ENCODE measurements around the gene BRAP. TPM values are rescaled to one million over a fixed set of nuclear protein-coding genes. Genes with fewer than 3 reads are reported as not detected.
"Not testable (repeated sequence)": the region's sequence is repeated elsewhere in the genome, so short reads cannot be mapped to it uniquely, and the experiment has no call there.

The BRAP gene
- total RNA-seq, 5 donors from 2014 or later (not counting 1 experiment from before 2014, with no cell fraction given): 20.4 to 23.3 (median 20.6) TPM

- no peaks in the 10 kb centered on the region for H3K9me3 ChIP-seq
- ATAC-seq (replicated peaks in 1 of 4) (no peak), DNase-seq (no peak)
- no peak overlapping the region for H3K4me3 ChIP-seq (ENCODE audit: control insufficient read depth in 1 of 2, extremely low read depth in 1 of 2, low read length in 1 of 2)
- ChIA-PET CTCF (interaction anchor here in 1 of 2 donors (0.6 kb wide), 1 partner anchor 1340 kb away, joined by 5 read pairs; no protein-coding TSS in a partner anchor), POLR2A (interaction anchor here in 1 of 2 donors (0.5 to 0.6 kb wide), 2 partner anchors 12 to 242 kb away, joined by 3 to 5 read pairs; no protein-coding TSS in a partner anchor)
- H3K4me1 Mint-ChIP-seq: no peaks in the 10 kb centered on the region
- H3K27me3 Mint-ChIP-seq: no peaks in the 10 kb centered on the region
- H3K27ac ChIP-seq (ENCODE audit: low read length): no peak overlapping the region
- no peaks in the 10 kb centered on the region for H3K36me3 Mint-ChIP-seq
- no peak overlapping the region for H3K27ac Mint-ChIP-seq
- no peak overlapping the region for H3K4me3 Mint-ChIP-seq
- no peaks in the 10 kb centered on the region for H3K4me1 ChIP-seq (ENCODE audit: control insufficient read depth in 1 of 2, extremely low read depth in 1 of 2, insufficient read depth in 2 of 2, low read length in 2 of 2)
- no peaks in the 10 kb centered on the region for H3K27me3 ChIP-seq (replicated peaks in 1 of 2; ENCODE audit: control insufficient read depth in 2 of 2, extremely low read depth in 1 of 2, insufficient read depth in 2 of 2, low read length in 1 of 2)
- no peaks in the 10 kb centered on the region for H3K9me3 Mint-ChIP-seq
- 93% methylated on average over 2 of the region's 6 CpGs for WGBS (ENCODE audit: insufficient coverage)
- no peaks in the 10 kb centered on the region for H3K36me3 ChIP-seq (ENCODE audit: control insufficient read depth in 2 of 2, extremely low read depth in 1 of 2, insufficient read depth in 1 of 2, low read length in 1 of 2)
Measured at GRCh38 chr12:111626230-111626629, 59.5 kb downstream of the BRAP start.

- no peaks in the 10 kb centered on the region for H3K27me3 ChIP-seq (replicated peaks in 1 of 2; ENCODE audit: control insufficient read depth in 2 of 2, extremely low read depth in 1 of 2, insufficient read depth in 2 of 2, low read length in 1 of 2)
- Mint-ChIP-seq H3K9me3 (no peaks in the 10 kb centered on the region), H3K27me3 (no peaks in the 10 kb centered on the region), H3K4me3 (no peak overlapping the region), H3K4me1 (no peaks in the 10 kb centered on the region), H3K36me3 (no peaks in the 10 kb centered on the region), H3K27ac (no peak overlapping the region)
- no peaks in the 10 kb centered on the region for H3K9me3 ChIP-seq
- H3K4me3 ChIP-seq (ENCODE audit: control insufficient read depth in 1 of 2, extremely low read depth in 1 of 2, low read length in 1 of 2): no peak overlapping the region
- H3K4me1 ChIP-seq (ENCODE audit: control insufficient read depth in 1 of 2, extremely low read depth in 1 of 2, insufficient read depth in 2 of 2, low read length in 2 of 2): no peaks in the 10 kb centered on the region
- no CpG with 5 or more reads among the region's 8 CpGs for WGBS (ENCODE audit: insufficient coverage)
- POLR2A ChIA-PET: interaction anchor here in 1 of 2 donors (0.6 kb wide), 1 partner anchor 1573 kb away, joined by 4 read pairs; no protein-coding TSS in a partner anchor
- no peak for DNase-seq
- H3K36me3 ChIP-seq (ENCODE audit: control insufficient read depth in 2 of 2, extremely low read depth in 1 of 2, insufficient read depth in 1 of 2, low read length in 1 of 2): no peaks in the 10 kb centered on the region
- no peak overlapping the region for H3K27ac ChIP-seq (ENCODE audit: low read length)
- ATAC-seq (replicated peaks in 1 of 4): no peak
- CTCF ChIA-PET: no interaction called here
Measured at GRCh38 chr12:111624540-111624939, 61.2 kb downstream of the BRAP start.

GRCh38 chr12:111617841-111618240, 67.9 kb downstream of the BRAP start:
- H3K9me3 ChIP-seq; H3K36me3 ChIP-seq (ENCODE audit: control insufficient read depth in 2 of 2, extremely low read depth in 1 of 2, insufficient read depth in 1 of 2, low read length in 1 of 2); H3K4me1 ChIP-seq (ENCODE audit: control insufficient read depth in 1 of 2, extremely low read depth in 1 of 2, insufficient read depth in 2 of 2, low read length in 2 of 2); H3K9me3 Mint-ChIP-seq; H3K27ac Mint-ChIP-seq; H3K4me3 Mint-ChIP-seq; H3K36me3 Mint-ChIP-seq; ATAC-seq (replicated peaks in 1 of 4); POLR2A ChIA-PET; H3K27me3 Mint-ChIP-seq; H3K27me3 ChIP-seq (replicated peaks in 1 of 2; ENCODE audit: control insufficient read depth in 2 of 2, extremely low read depth in 1 of 2, insufficient read depth in 2 of 2, low read length in 1 of 2); H3K27ac ChIP-seq (ENCODE audit: low read length); H3K4me3 ChIP-seq (ENCODE audit: control insufficient read depth in 1 of 2, extremely low read depth in 1 of 2, low read length in 1 of 2); DNase-seq; H3K4me1 Mint-ChIP-seq: not testable (repeated sequence)
- CTCF ChIA-PET: interaction anchor here in 1 of 2 donors (0.6 kb wide), 1 partner anchor 100 kb away, joined by 4 read pairs; no protein-coding TSS in a partner anchor
- WGBS (ENCODE audit: insufficient coverage): 89% methylated on average over 5 of the region's 10 CpGs

GRCh38 chr12:111616177-111616623, 69.6 kb downstream of the BRAP start:
- Histone ChIP-seq H3K4me1 (ENCODE audit: control insufficient read depth in 1 of 2, extremely low read depth in 1 of 2, insufficient read depth in 2 of 2, low read length in 2 of 2) (no peaks in the 10 kb centered on the region), H3K36me3 (ENCODE audit: control insufficient read depth in 2 of 2, extremely low read depth in 1 of 2, insufficient read depth in 1 of 2, low read length in 1 of 2) (no peaks in the 10 kb centered on the region), H3K9me3 (no peaks in the 10 kb centered on the region), H3K27ac (ENCODE audit: low read length) (no peak overlapping the region), H3K27me3 (replicated peaks in 1 of 2; ENCODE audit: control insufficient read depth in 2 of 2, extremely low read depth in 1 of 2, insufficient read depth in 2 of 2, low read length in 1 of 2) (no peaks in the 10 kb centered on the region), H3K4me3 (ENCODE audit: control insufficient read depth in 1 of 2, extremely low read depth in 1 of 2, low read length in 1 of 2) (no peak overlapping the region)
- WGBS (ENCODE audit: insufficient coverage): 100% methylated on average over 4 of the region's 7 CpGs
- H3K9me3 Mint-ChIP-seq: no peaks in the 10 kb centered on the region
- H3K4me1 Mint-ChIP-seq: no peaks in the 10 kb centered on the region
- DNase-seq: no peak
- H3K36me3 Mint-ChIP-seq: no peaks in the 10 kb centered on the region
- CTCF ChIA-PET: no interaction called here
- POLR2A ChIA-PET: no interaction called here
- H3K27me3 Mint-ChIP-seq: no peaks in the 10 kb centered on the region
- ATAC-seq (replicated peaks in 1 of 4): no peak
- H3K4me3 Mint-ChIP-seq: no peak overlapping the region
- no peak overlapping the region for H3K27ac Mint-ChIP-seq

- no peak for ATAC-seq (replicated peaks in 1 of 4)
- no peaks in the 10 kb centered on the region for H3K9me3 ChIP-seq
- H3K4me1 ChIP-seq (ENCODE audit: control insufficient read depth in 1 of 2, extremely low read depth in 1 of 2, insufficient read depth in 2 of 2, low read length in 2 of 2): no peaks in the 10 kb centered on the region
- no peaks in the 10 kb centered on the region for H3K36me3 ChIP-seq (ENCODE audit: control insufficient read depth in 2 of 2, extremely low read depth in 1 of 2, insufficient read depth in 1 of 2, low read length in 1 of 2)
- POLR2A ChIA-PET: no interaction called here
- WGBS (ENCODE audit: insufficient coverage): no CpG with 5 or more reads among the region's 3 CpGs
- Mint-ChIP-seq H3K4me1 (no peaks in the 10 kb centered on the region), H3K9me3 (no peaks in the 10 kb centered on the region), H3K27ac (no peak overlapping the region), H3K36me3 (no peaks in the 10 kb centered on the region), H3K4me3 (no peak overlapping the region), H3K27me3 (no peaks in the 10 kb centered on the region)
- H3K27ac ChIP-seq (ENCODE audit: low read length): no peak overlapping the region
- CTCF ChIA-PET: interaction anchor here in 1 of 2 donors (0.6 kb wide), 1 partner anchor 1015 kb away, joined by 9 read pairs; no protein-coding TSS in a partner anchor
- H3K27me3 ChIP-seq (replicated peaks in 1 of 2; ENCODE audit: control insufficient read depth in 2 of 2, extremely low read depth in 1 of 2, insufficient read depth in 2 of 2, low read length in 1 of 2): peaks cover 0 to 7% of the 10 kb centered on the region in 2 experiments
- no peak overlapping the region for H3K4me3 ChIP-seq (ENCODE audit: control insufficient read depth in 1 of 2, extremely low read depth in 1 of 2, low read length in 1 of 2)
- DNase-seq: peak in 2 of 35 experiments; percentile 2 to 15
Measured at GRCh38 chr12:111607239-111607638, 78.5 kb downstream of the BRAP start.

- H3K27me3 Mint-ChIP-seq: no peaks in the 10 kb centered on the region
- Histone ChIP-seq H3K4me3 (ENCODE audit: control insufficient read depth in 1 of 2, extremely low read depth in 1 of 2, low read length in 1 of 2) (no peak overlapping the region), H3K36me3 (ENCODE audit: control insufficient read depth in 2 of 2, extremely low read depth in 1 of 2, insufficient read depth in 1 of 2, low read length in 1 of 2) (no peaks in the 10 kb centered on the region), H3K27ac (ENCODE audit: low read length) (no peak overlapping the region), H3K9me3 (no peaks in the 10 kb centered on the region), H3K4me1 (ENCODE audit: control insufficient read depth in 1 of 2, extremely low read depth in 1 of 2, insufficient read depth in 2 of 2, low read length in 2 of 2) (no peaks in the 10 kb centered on the region), H3K27me3 (replicated peaks in 1 of 2; ENCODE audit: control insufficient read depth in 2 of 2, extremely low read depth in 1 of 2, insufficient read depth in 2 of 2, low read length in 1 of 2) (peaks cover 0 to 7% of the 10 kb centered on the region in 2 experiments)
- ChIA-PET CTCF (interaction anchor here (0.6 kb wide), 4 partner anchors 37 to 1014 kb away, joined by 3 to 9 read pairs (median 3); no protein-coding TSS in a partner anchor), POLR2A (interaction anchor here (0.5 to 0.6 kb wide), 2 partner anchors 552 to 1065 kb away, joined by 4 read pairs; no protein-coding TSS in a partner anchor)
- DNase-seq (no peak), ATAC-seq (replicated peaks in 1 of 4) (no peak)
- no peaks in the 10 kb centered on the region for H3K4me1 Mint-ChIP-seq
- no peak overlapping the region for H3K4me3 Mint-ChIP-seq
- no peaks in the 10 kb centered on the region for H3K36me3 Mint-ChIP-seq
- H3K27ac Mint-ChIP-seq: no peak overlapping the region
- WGBS (ENCODE audit: insufficient coverage): 100% methylated on average over 1 of the region's 3 CpGs
- no peaks in the 10 kb centered on the region for H3K9me3 Mint-ChIP-seq
Measured at GRCh38 chr12:111606767-111607230, 79.0 kb downstream of the BRAP start.

Measured in T-cell (primary cell).